IPS-15b (cell line): Measurements from ENCODE around the gene SYNM.

Experiments
- H3K27me3 ChIP-seq: one replicate; pipeline ENCODE4 v1.6.1; 2013; ENCODE audit warnings: low read length; ENCODE audit not compliant: control insufficient read depth, insufficient read depth
- H3K36me3 ChIP-seq: one replicate; pipeline ENCODE4 v1.6.1; 2013; ENCODE audit warnings: low read length; ENCODE audit not compliant: control insufficient read depth, insufficient read depth
- H3K4me1 ChIP-seq: one replicate; pipeline ENCODE4 v1.6.1; 2013; ENCODE audit warnings: mild to moderate bottlenecking, low read length; ENCODE audit not compliant: control insufficient read depth, insufficient read depth
- H3K4me3 ChIP-seq: one replicate; pipeline ENCODE4 v1.5.1; 2013; ENCODE audit warnings: low read depth, low read length
- H3K9ac ChIP-seq: one replicate; pipeline ENCODE4 v1.6.1; 2013; ENCODE audit warnings: low read depth, mild to moderate bottlenecking, low read length
- H3K9me3 ChIP-seq: one replicate; pipeline ENCODE4 v1.6.1; 2013; ENCODE audit warnings: mild to moderate bottlenecking, low read length; ENCODE audit not compliant: control insufficient read depth, insufficient read depth

SYNM gene

DNA sequence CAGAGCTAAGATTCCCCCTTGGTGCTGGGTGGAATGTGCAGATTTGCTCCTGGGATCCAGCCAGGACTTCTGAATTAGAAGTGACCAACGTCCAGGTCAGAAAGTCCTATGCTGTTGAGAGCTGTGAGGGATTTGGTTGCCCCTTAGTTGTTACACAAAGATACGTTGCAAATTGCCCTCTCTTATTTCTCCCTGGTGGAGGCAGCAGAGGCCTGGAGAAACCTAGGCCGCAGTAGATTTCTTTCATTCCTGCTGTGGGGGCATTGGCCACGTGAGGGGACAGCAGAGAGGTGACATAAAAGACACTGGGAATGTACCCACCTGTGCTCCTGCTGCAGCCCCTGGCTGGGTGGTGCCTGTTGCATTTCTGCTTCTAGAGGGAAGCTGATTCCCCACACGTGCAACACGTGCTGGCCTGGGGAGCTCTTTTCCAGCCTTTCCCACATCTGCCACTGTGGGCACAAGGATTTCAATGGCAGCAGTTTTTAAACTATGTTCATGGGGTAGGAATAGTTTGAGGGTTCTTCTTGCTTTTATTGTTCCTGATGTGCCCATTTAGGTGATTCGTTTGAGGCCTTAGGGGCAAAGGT lies 65.7 kb downstream of the SYNM start:
- Histone ChIP-seq H3K27me3 (no peaks in the 10 kb centered on the region), H3K4me3 (no peak overlapping the region), H3K9ac (no peak overlapping the region), H3K4me1 (no peaks in the 10 kb centered on the region), H3K9me3 (no peaks in the 10 kb centered on the region), H3K36me3 (peaks cover 3% of the 10 kb centered on the region)

DNA sequence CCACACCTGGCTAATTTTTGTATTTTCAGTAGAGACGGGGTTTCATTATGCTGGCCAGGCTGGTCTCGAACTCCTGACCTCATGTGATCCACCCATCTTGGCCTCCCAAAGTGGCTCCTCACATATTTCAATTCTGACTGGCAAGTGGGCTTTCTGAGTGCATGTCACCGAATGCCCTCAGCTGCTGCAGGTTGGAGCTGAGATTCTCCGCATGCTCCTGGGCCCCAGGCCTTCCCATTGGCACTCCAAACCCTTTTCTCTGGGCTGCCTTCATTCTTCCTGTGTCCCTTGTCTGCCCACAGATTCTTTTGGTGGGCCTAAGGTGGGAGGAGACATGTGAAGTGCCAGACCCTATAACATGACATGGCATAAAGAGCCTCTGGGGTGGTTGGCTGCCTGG lies 67.3 kb downstream of the SYNM start:
- Histone ChIP-seq H3K27me3 (no peaks in the 10 kb centered on the region), H3K36me3 (peaks cover 3% of the 10 kb centered on the region), H3K9me3 (no peaks in the 10 kb centered on the region), H3K9ac (no peak overlapping the region), H3K4me1 (no peaks in the 10 kb centered on the region), H3K4me3 (no peak overlapping the region)

DNA sequence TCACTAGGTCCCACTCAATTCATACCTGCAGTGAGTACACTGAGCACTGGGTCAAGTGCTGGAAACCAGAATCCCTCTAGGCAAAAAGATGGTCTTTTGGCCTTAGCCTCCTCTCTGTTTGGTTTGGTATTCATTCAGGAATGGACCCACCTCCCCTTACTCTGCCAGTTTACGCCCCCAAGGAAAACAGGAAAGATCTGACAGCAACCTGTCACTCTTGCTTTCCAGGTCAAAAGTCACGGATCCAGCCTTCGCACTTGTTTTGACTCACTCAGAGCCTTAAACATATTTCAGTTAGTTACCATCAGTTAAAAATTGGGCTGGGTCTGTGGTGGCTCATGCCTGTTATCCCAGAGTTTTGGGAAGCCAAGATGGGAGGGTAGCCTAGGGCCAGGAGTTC lies 68.1 kb downstream of the SYNM start:
- H3K9ac ChIP-seq: no peak overlapping the region
- no peak overlapping the region for H3K4me3 ChIP-seq
- H3K9me3 ChIP-seq: no peaks in the 10 kb centered on the region
- no peaks in the 10 kb centered on the region for H3K27me3 ChIP-seq
- no peaks in the 10 kb centered on the region for H3K4me1 ChIP-seq
- peaks cover 3% of the 10 kb centered on the region for H3K36me3 ChIP-seq

DNA sequence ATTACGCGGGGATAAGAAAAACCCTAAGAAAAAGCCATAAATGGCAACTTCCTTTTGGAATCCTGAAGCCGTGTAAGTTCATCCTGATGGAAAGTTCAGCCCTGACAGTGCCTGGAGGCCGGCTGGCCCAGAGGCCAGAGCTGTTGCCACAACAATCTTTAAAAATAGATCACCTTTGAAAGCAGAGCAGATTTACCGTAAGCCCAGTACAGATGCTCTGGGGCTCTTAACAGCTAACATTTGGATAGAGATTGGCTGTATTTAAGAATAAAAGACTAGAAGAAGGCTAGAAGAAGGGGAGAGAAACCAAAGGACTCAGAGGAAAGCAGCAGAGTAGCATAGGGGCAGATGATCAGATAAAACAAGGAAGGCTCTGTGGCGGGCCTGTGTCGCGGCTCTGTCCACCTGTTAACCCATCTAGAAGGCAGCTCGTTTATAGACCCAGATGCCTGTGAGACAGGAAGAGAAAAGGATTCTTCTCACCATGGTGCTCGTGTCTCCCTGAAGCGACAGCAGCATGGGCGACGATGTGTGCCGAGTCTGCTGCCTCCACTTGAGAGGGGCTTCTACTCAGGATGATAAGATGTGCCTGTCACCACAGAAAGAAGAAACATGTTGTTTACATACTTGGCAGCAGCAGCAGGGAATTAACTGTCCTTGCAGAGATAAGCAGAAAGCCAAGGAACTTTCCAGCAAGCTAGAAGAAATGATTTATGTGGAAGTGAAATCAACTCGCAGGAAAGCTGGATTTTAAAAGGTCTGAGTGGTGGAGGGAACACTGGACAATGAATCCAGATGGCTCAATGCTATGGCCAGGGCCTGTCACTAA lies 69.9 kb downstream of the SYNM start:
- Histone ChIP-seq H3K4me1 (no peaks in the 10 kb centered on the region), H3K9ac (no peak overlapping the region), H3K4me3 (no peak overlapping the region), H3K9me3 (no peaks in the 10 kb centered on the region), H3K36me3 (peaks cover 3% of the 10 kb centered on the region), H3K27me3 (no peaks in the 10 kb centered on the region)

DNA sequence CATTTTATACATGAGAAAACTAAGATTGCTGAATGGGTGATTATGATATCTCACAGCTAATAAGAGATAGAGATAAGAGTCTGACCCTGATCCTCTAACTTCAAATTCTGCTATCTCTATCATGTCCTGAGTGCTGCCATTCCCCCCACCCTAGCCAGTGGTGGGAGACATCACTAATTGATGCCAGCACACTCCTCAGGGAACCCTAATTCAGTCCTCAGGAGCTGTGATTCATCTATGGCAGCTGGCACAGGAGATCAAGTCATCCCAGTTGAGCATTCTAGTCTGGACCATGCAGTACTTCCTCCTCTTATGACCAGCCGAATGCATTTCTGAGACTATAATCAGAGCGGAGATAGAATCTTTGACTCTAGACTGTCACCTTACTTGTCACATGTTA lies 71.9 kb downstream of the SYNM start:
- H3K9me3 ChIP-seq: no peaks in the 10 kb centered on the region
- H3K27me3 ChIP-seq: no peaks in the 10 kb centered on the region
- H3K4me3 ChIP-seq: no peak overlapping the region
- peaks cover 2% of the 10 kb centered on the region for H3K4me1 ChIP-seq
- H3K9ac ChIP-seq: no peak overlapping the region
- peaks cover 3% of the 10 kb centered on the region for H3K36me3 ChIP-seq

DNA sequence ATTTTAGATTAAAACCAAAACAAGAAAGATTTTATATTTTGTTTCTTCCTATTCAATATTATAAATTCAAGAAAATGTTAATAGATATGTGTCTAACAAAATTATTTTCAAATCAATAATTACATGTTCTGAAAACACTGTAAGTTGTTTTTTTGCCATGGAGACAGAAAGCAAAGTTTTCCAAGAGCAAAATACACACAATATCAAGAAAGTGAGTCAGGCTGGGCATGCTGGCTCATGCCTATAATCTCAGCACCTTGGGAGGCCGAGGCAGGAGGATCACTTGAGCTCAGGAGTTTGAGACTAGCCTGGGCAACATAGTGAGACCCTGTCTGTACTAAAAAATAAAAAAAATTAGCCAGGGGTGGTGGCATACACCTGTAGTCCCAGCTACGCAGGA lies 72.8 kb downstream of the SYNM start:
- H3K9ac ChIP-seq: no peak overlapping the region
- H3K27me3 ChIP-seq: no peaks in the 10 kb centered on the region
- H3K36me3 ChIP-seq: no peaks in the 10 kb centered on the region
- peaks cover 2% of the 10 kb centered on the region for H3K4me1 ChIP-seq
- H3K4me3 ChIP-seq: no peak overlapping the region
- no peaks in the 10 kb centered on the region for H3K9me3 ChIP-seq

DNA sequence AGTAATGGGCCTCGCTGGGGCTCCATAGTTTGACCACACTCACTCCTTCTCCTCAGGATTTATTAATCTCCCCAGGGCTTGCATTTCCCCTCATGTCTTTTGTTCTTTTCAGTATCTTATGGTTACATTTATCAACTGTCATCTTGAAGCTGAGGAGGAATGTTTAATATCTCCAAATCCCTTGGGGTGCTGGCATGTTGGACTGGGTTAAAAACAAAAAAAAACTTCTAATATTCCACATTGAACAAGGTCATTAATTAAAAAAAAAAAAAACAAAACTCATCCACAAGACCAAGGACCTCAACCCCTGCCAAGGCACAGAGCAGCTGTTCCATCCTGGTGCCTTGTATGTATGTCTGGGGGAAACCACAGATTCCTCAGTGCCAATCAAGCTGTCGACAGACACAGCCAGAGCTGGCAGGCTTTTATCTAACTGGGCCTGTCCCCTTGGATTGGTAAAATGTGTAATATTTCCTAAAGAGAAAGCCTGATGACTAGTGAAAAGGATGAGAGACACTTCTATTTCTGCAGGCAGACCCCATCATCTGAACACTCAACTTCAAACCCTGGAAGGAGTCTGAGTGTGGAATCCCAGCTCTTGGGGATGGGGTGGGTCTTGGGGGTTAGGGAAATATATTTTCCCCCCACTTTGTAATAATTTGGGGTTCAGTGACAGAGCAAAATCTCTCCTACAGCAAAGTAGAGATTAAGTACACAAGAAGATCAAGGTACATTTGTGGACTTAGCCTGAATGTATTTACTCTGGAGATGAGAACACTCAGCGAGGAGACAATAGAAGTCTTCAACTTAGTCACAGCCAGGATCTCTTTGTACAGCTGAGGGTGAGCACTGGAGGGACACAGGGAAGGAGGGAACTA lies 75.4 kb downstream of the SYNM start:
- Histone ChIP-seq H3K4me1 (peaks cover 2% of the 10 kb centered on the region), H3K27me3 (no peaks in the 10 kb centered on the region), H3K9ac (no peak overlapping the region), H3K9me3 (no peaks in the 10 kb centered on the region), H3K4me3 (no peak overlapping the region), H3K36me3 (no peaks in the 10 kb centered on the region)

DNA sequence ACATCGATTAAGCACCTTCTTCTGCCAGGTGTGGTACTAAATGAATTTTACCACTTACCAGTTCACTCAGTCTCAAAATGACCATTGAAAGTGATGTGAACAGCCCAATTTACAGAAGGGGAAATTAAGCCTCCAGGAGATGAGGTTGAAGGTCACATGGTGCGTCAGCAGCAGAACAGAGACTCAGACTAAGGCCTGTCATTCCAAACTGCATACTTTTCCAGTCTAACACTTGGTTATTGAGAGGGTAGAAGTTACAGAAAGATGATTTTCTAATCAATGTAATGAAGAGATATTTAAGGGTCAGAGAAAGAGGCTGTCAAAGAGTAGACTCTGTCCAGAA lies 76.1 kb downstream of the SYNM start:
- Histone ChIP-seq H3K9ac (no peak overlapping the region), H3K27me3 (no peaks in the 10 kb centered on the region), H3K4me1 (peaks cover 2% of the 10 kb centered on the region), H3K9me3 (no peaks in the 10 kb centered on the region), H3K4me3 (no peak overlapping the region), H3K36me3 (no peaks in the 10 kb centered on the region)

DNA sequence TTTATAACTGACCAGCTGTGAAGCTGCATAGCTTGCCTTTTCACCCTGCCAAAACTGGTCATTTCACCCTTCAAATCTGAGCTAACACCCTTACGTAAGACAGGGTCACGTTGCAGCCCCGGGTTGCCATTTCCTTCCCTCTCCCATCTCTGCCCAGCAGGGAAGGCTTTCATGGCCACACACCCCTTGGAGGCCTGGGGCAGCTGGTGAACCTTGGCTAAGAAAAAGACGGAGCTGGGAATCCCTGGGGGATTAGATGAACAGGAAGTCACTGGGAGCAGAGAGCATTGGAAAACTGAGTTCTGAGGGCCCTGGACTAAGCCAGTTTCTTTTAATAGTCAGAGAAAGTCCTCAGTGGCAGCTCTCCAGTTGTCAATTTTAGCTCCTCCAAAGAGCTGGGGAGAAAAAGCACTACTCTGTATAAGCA lies 76.7 kb downstream of the SYNM start:
- no peaks in the 10 kb centered on the region for H3K9me3 ChIP-seq
- no peak overlapping the region for H3K9ac ChIP-seq
- H3K4me3 ChIP-seq: no peak overlapping the region
- H3K36me3 ChIP-seq: no peaks in the 10 kb centered on the region
- H3K27me3 ChIP-seq: no peaks in the 10 kb centered on the region
- peaks cover 2% of the 10 kb centered on the region for H3K4me1 ChIP-seq

DNA sequence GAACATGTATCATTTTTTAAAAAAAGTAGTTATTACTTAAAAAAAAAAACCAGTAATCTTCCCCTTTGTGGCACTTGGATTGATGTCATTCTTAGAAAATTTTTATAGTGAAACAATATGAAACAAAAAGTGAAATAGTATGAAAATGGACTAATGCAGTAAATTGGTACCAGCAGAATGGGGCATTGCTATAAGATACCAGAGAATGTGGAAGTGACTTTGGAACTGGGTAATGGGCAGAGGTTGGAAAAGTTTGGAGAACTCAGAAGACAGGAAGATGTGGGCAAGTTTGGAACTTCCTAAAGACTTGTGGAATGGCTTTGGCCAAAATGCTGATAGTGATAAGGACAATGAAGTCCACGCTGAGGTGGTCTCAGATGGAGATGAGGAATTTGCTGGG lies 77.9 kb downstream of the SYNM start:
- no peak overlapping the region for H3K9ac ChIP-seq
- no peak overlapping the region for H3K4me3 ChIP-seq
- H3K36me3 ChIP-seq: no peaks in the 10 kb centered on the region
- H3K9me3 ChIP-seq: no peaks in the 10 kb centered on the region
- H3K27me3 ChIP-seq: no peaks in the 10 kb centered on the region
- H3K4me1 ChIP-seq: peaks cover 2% of the 10 kb centered on the region
